ENCODE data around the gene CBFB. TPM values are rescaled to one million over a fixed set of nuclear protein-coding genes. Genes with fewer than 3 reads are reported as not detected.

Gene CBFB
- total RNA-seq, 2 donors from 2014 or later, result 25.7 to 49.3 TPM

GRCh38 chr16:67014634-67015312, 14.2 kb upstream of the CBFB start:
- no peak for DNase-seq (ENCODE audit: low spot score)
- Histone ChIP-seq H3K36me3 (no peaks in the 10 kb centered on the region), H3K27ac (peak overlapping the region in 1 of 2 donors; percentile 70), H3K27me3 (no peaks in the 10 kb centered on the region), H3K4me1 (peaks cover 0 to 19% of the 10 kb centered on the region in 2 donors), H3K9me3 (no peaks in the 10 kb centered on the region), H3K4me3 (peak overlapping the region; percentile 42 to 61)
- TF ChIP-seq, protein P1, sequence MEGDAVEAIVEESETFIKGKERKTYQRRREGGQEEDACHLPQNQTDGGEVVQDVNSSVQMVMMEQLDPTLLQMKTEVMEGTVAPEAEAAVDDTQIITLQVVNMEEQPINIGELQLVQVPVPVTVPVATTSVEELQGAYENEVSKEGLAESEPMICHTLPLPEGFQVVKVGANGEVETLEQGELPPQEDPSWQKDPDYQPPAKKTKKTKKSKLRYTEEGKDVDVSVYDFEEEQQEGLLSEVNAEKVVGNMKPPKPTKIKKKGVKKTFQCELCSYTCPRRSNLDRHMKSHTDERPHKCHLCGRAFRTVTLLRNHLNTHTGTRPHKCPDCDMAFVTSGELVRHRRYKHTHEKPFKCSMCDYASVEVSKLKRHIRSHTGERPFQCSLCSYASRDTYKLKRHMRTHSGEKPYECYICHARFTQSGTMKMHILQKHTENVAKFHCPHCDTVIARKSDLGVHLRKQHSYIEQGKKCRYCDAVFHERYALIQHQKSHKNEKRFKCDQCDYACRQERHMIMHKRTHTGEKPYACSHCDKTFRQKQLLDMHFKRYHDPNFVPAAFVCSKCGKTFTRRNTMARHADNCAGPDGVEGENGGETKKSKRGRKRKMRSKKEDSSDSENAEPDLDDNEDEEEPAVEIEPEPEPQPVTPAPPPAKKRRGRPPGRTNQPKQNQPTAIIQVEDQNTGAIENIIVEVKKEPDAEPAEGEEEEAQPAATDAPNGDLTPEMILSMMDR (IDR thresholded peaks at IDR 0.05), result no peak

DNA sequence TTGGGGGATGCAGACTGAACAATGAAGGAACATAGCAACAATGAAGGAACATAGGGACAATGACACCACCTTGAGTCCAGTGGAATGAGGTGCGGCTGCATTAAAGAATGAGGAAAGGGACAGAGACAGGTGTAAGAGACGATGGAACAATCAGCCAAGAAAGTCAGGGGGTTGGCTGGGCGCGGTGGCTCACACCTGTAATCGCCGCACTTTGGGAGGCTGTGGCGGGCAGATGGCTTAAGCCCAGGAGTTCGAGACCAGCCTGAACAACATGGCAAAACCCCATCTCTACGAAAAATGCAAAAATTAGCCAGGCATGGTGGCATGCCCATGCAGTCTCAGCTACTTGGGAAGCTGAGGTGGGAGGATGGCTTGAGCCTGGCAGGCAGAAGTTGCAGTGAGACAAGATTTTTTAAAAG, 13.6 kb upstream of the CBFB start:
- Histone ChIP-seq H3K27ac (no peak overlapping the region), H3K4me3 (no peak overlapping the region), H3K4me1 (peaks cover 0 to 19% of the 10 kb centered on the region in 2 donors), H3K9me3 (no peaks in the 10 kb centered on the region), H3K27me3 (no peaks in the 10 kb centered on the region), H3K36me3 (no peaks in the 10 kb centered on the region)
- TF ChIP-seq, protein P1 (IDR thresholded peaks at IDR 0.05), result no peak
- DNase-seq (ENCODE audit: low spot score), result no peak

- Histone ChIP-seq H3K36me3 (no peaks in the 10 kb centered on the region), H3K27me3 (no peaks in the 10 kb centered on the region), H3K27ac (no peak overlapping the region), H3K4me3 (no peak overlapping the region), H3K9me3 (no peaks in the 10 kb centered on the region), H3K4me1 (peaks cover 0 to 19% of the 10 kb centered on the region in 2 donors)
- TF ChIP-seq, protein P1 (IDR thresholded peaks at IDR 0.05), result no peak
- no peak for DNase-seq (ENCODE audit: low spot score)
Observed at GRCh38 chr16:67016143-67016542, 12.8 kb upstream of the CBFB start.

DNA sequence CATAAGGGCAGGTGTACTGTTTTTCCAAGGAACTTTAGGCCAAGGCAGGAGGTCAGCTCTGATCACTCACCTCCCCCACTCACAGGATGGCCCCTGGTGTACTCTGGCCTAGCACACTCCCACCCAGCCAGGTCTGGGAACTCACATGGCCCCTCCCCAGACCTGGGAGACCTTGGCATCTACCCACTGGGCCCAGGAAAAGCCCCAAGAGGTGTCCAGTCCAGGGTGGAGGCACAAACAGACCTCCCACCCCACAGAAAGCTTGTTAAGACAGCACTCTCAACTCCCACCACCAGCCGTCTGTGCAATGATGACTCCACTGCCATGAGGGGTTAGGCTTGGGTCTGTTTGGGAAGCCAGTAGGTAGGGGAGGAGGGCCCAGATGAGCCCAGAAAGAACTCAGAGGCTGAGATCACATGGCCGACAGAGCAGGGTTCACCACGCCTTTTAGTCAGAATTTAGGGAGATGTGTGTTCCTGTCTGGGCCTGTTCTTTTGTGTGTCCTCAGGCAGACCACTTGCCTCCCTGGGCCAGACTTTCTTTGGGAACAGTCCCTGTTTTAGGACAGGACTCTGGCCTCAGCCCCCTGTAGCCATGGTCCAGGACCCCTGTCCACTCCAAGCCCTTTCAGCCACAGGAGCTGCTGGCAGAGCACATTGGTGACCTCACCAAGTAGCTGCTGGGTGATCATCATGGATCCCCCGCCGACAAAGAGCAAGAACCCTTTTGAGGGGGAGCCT, 12.1 kb upstream of the CBFB start:
- peaks cover 0 to 19% of the 10 kb centered on the region in 2 donors for H3K4me1 ChIP-seq
- TF ChIP-seq, protein P1 (IDR thresholded peaks at IDR 0.05), result no peak
- DNase-seq (ENCODE audit: low spot score), result no peak
- H3K4me3 ChIP-seq, result no peak overlapping the region
- H3K9me3 ChIP-seq, result no peaks in the 10 kb centered on the region
- no peaks in the 10 kb centered on the region for H3K36me3 ChIP-seq
- no peaks in the 10 kb centered on the region for H3K27me3 ChIP-seq
- no peak overlapping the region for H3K27ac ChIP-seq

DNA sequence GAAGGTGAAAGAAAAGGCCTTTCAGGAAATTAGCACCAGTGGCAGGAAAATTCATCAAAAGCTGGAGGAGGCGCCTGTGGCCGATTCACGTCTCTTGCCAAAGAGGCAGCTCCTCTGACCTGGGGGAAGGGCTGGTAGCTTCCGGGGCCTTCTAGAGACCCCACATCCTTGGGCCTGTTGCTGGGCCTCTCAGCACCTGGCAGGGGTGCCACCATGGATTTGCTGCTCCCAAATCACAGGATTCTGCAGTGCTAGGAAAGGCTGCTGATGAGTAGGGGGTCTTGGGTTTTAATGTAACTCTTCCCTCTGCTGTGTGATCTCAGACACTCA, 11.6 kb upstream of the CBFB start:
- no peak overlapping the region for H3K4me3 ChIP-seq
- no peaks in the 10 kb centered on the region for H3K27me3 ChIP-seq
- H3K27ac ChIP-seq, result no peak overlapping the region
- no peaks in the 10 kb centered on the region for H3K36me3 ChIP-seq
- peaks cover 0 to 19% of the 10 kb centered on the region in 2 donors for H3K4me1 ChIP-seq
- H3K9me3 ChIP-seq, result no peaks in the 10 kb centered on the region
- DNase-seq (ENCODE audit: low spot score), result no peak
- TF ChIP-seq, protein P1 (IDR thresholded peaks at IDR 0.05), result no peak
